ENCODE data around the gene GSAP.

The GSAP gene

DNA sequence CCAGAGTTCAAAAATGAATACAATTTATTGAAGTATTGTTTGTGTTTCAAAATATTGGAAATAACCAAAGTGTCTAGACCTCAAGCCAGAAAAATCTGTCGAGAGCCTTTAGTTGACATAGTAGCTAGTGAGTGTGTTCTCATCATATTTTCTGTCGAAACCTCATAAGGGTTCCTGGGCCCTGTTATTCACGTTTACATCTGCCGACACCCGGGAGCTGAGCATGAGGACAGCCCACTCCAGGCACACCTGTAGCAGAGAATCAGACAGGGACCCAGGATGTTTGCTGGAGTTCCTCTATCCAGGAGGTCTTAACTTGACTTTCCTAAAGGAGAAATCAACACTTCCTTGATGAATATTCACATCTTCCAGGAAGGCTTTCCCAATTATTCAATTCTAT lies 144.4 kb downstream of the GSAP start:
- no peak overlapping the region for H3K4me3 ChIP-seq (ENCODE audit: low read depth, low read length)
- TF ChIP-seq CTCF (IDR thresholded peaks at IDR 0.05; ENCODE audit: low read depth, low read length), result no peak
- in situ Hi-C loops (cut with HindIII; ENCODE audit: low sequenced_read_pairs), result no loop called here
- no peak for DNase-seq (ENCODE audit: low read depth, low spot score)

DNA sequence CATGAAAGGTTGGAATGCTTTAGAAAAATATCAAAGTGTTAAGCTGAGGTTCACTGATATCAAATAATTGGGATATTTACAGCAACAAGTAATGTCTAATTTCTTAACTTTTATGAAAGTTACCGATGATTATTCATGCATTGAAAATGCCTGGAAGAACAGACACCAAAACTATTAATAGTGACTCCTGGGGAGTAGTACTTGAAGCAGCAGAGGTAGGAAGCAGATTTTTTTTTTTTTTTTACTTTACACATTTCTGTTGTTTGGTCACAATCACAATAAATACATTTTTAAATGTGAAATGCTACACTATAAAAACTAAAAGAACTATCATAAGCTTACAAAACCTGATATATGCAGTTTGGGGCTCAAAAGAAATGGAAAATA lies 146.1 kb downstream of the GSAP start:
- no peak for DNase-seq (ENCODE audit: low read depth, low spot score)
- TF ChIP-seq CTCF (IDR thresholded peaks at IDR 0.05; ENCODE audit: low read depth, low read length), result no peak
- in situ Hi-C loops (cut with HindIII; ENCODE audit: low sequenced_read_pairs), result no loop called here
- H3K4me3 ChIP-seq (ENCODE audit: low read depth, low read length), result no peak overlapping the region

GRCh38 chr7:77269360-77270093 lies 146.6 kb downstream of the GSAP start:
- no peak for TF ChIP-seq CTCF (IDR thresholded peaks at IDR 0.05; ENCODE audit: low read depth, low read length)
- H3K4me3 ChIP-seq (ENCODE audit: low read depth, low read length), result no peak overlapping the region
- in situ Hi-C loops (cut with HindIII; ENCODE audit: low sequenced_read_pairs), result no loop called here
- DNase-seq (ENCODE audit: low read depth, low spot score), result no peak

DNA sequence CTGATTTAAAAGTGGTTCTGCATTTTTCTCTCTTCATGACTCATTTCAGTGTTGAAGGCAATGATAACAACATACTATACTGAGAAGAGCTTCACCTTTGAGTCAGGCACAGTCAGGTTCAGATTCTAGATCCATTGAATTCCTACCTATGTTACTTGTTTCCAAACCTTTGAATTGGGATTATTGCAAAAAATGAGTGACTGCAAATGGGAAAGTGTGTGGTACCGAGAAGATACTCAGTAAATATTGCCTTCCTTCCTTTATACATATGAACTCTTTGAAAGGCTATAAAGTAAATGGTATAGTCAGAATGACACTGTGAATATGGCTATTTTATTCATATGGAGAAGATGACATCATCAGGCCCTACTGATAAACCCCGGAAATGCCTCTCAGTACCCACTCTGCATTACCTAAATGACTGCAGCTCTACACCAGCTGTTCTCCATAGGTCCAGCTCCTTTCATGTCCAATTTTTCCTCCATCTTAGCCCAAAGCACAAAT lies 149.8 kb downstream of the GSAP start:
- no peak for TF ChIP-seq CTCF (IDR thresholded peaks at IDR 0.05; ENCODE audit: low read depth, low read length)
- in situ Hi-C loops (cut with HindIII; ENCODE audit: low sequenced_read_pairs), result no loop called here
- no peak overlapping the region for H3K4me3 ChIP-seq (ENCODE audit: low read depth, low read length)
- no peak for DNase-seq (ENCODE audit: low read depth, low spot score)

DNA sequence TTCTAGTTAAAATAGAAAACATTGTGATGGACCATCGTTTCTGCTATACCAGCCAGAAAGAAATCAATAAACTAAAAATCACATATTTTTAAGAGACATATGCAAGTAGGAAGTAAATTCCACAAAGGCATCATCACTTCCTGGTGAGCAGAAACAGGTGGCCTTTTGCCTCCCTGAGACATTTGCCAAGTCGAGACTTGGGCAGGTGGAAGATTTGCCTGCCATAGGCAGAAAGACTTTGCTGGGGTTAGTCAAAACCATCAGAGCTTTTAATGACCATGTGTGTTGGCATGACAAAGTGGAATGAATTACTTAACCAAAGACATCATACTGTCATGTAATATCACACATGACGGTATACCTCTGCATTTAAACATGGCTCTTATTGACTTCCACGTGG lies 150.5 kb downstream of the GSAP start:
- H3K4me3 ChIP-seq (ENCODE audit: low read depth, low read length), result no peak overlapping the region
- no peak for DNase-seq (ENCODE audit: low read depth, low spot score)
- TF ChIP-seq CTCF (IDR thresholded peaks at IDR 0.05; ENCODE audit: low read depth, low read length), result no peak
- in situ Hi-C loops (cut with HindIII; ENCODE audit: low sequenced_read_pairs), result no loop called here

DNA sequence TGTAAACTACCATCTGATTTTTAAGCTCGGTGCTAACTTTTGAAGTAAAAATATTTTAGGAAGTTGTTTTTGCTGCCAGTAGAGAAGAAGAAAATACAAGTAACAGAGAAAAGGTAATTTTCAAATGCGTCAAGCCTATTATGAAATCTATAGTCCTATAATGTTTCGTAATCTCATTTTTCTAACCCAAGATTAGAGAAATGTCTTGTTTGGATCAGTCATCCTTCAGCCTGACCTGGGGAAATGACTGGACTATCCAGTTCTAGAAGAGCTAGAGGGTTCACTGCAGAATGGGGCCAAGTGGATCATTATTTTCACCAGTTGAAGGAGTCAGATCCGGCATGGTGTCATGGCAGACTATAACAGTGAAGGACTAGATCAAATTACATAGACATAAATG lies 153.8 kb downstream of the GSAP start:
- no peak overlapping the region for H3K4me3 ChIP-seq (ENCODE audit: low read depth, low read length)
- no peak for TF ChIP-seq CTCF (IDR thresholded peaks at IDR 0.05; ENCODE audit: low read depth, low read length)
- in situ Hi-C loops (cut with HindIII; ENCODE audit: low sequenced_read_pairs), result no loop called here
- DNase-seq (ENCODE audit: low read depth, low spot score), result no peak

Data from astrocyte of the spinal cord (primary cell).